HG02973 (cell line): ENCODE results near the gene PDCL3.

Experiments used
- ATAC-seq: cut with Tn5 transposase; IDR thresholded peaks from one replicate; pipeline ENCODE4 v1.9.1; 2021; ENCODE audit warnings: moderate library complexity; ENCODE audit not compliant: unreplicated experiment

Gene PDCL3

GRCh38 chr2:100611079-100612029, 48.6 kb downstream of the PDCL3 start:
- ATAC-seq, result no peak

GRCh38 chr2:100612388-100613000, 49.7 kb downstream of the PDCL3 start:
- no peak for ATAC-seq

GRCh38 chr2:100613719-100614118, 50.9 kb downstream of the PDCL3 start:
- no peak for ATAC-seq

- ATAC-seq, result no peak
Observed at GRCh38 chr2:100614455-100615000, 51.7 kb downstream of the PDCL3 start.

GRCh38 chr2:100615471-100615870, 52.7 kb downstream of the PDCL3 start:
- ATAC-seq, result no peak

- no peak for ATAC-seq
Observed at GRCh38 chr2:100615886-100616285, 53.1 kb downstream of the PDCL3 start.

GRCh38 chr2:100616841-100617390, 54.1 kb downstream of the PDCL3 start:
- no peak for ATAC-seq

GRCh38 chr2:100619951-100620350, 57.2 kb downstream of the PDCL3 start:
- ATAC-seq, result no peak

GRCh38 chr2:100620481-100620880, 57.7 kb downstream of the PDCL3 start:
- ATAC-seq, result no peak

GRCh38 chr2:100621371-100621951, 58.7 kb downstream of the PDCL3 start:
- no peak for ATAC-seq

GRCh38 chr2:100623033-100623715, 60.4 kb downstream of the PDCL3 start:
- ATAC-seq, result no peak

- no peak for ATAC-seq
Observed at GRCh38 chr2:100623930-100624329, 61.1 kb downstream of the PDCL3 start.

- no peak for ATAC-seq
Observed at GRCh38 chr2:100624536-100624935, 61.7 kb downstream of the PDCL3 start.

- no peak for ATAC-seq
Observed at GRCh38 chr2:100625717-100626116, 62.9 kb downstream of the PDCL3 start.
